SK-N-SH (cell line): ENCODE data around the gene EFCC1.

ENCODE experiments used
- CTCF ChIP-seq: fragments of 200-600 bp; sonication (generic); IDR thresholded peaks from 2 replicates; pipeline ENCODE4 v1.6.1; 2017; ENCODE audit warnings: antibody characterized with exemption, mild to moderate bottlenecking, moderate library complexity
- FOXM1 ChIP-seq: IDR thresholded peaks from 2 replicates; pipeline ENCODE4 v1.4.0; 2012; ENCODE audit warnings: low read depth, mild to moderate bottlenecking
- POLR2AphosphoS5 ChIP-seq: IDR thresholded peaks from 2 replicates; pipeline ENCODE4 v1.6.1; 2012; ENCODE audit warnings: low read depth, low read length
- RXRA ChIP-seq: IDR thresholded peaks from 2 replicates; pipeline ENCODE4 v1.4.0; 2012; ENCODE audit warnings: low read depth, mild to moderate bottlenecking, borderline replicate concordance
- USF1 ChIP-seq: IDR thresholded peaks from 2 replicates; pipeline ENCODE4 v1.4.0; 2012; ENCODE audit warnings: low read depth, borderline replicate concordance

- TF ChIP-seq USF1 (no peak), FOXM1 (no peak), CTCF (no peak), POLR2AphosphoS5 (no peak), RXRA (no peak)
Observed at GRCh38 chr3:128984596-128984995, 16.5 kb upstream of the EFCC1 start.
